HepG2 (cell line): ENCODE data around the gene PDGFRA. TPM values are rescaled to one million over a fixed set of nuclear protein-coding genes. Genes with fewer than 3 reads are reported as not detected.

Source experiments
- ATAC-seq: fragments of 200-7000 bp; cut with Tn5 transposase; 3 replicates; pipeline ENCODE4 v1.9.1; 2020; ENCODE audit warnings: mild to moderate bottlenecking, moderate library complexity
- BruUV-seq: library from RNA; stranded (reverse); fragments of 400-500 nt; replicated peaks from 2 replicates; lab custom pipeline; 2021; lab: Mats Ljungman, UMichigan
- CTCF ChIA-PET: fragments of 300-600 bp; formaldehyde crosslinking; extraction: SDS; loops from one replicate; lab custom pipeline; 2021; ENCODE audit warnings: low total read pairs, inconsistent platforms, low intra/inter-chr PET ratio; lab: Yijun Ruan, JAX
- POLR2A ChIA-PET: fragments of 350-600 bp; sonication (Branson Sonifier 250); formaldehyde crosslinking; loops from one replicate; lab custom pipeline; 2020; ENCODE audit warnings: antibody characterized with exemption, inconsistent platforms; lab: Yijun Ruan, JAX
- DNase-seq: peaks from one replicate; pipeline ENCODE4 v3.0.0-alpha.2; 2015; ENCODE audit warnings: low spot score
- FAIRE-seq: peaks from 3 replicates; lab custom pipeline; 2011; peaks lifted over from hg19 to GRCh38; lab: Jason Lieb, UNC
- H2AFZ ChIP-seq: one replicate; pipeline ENCODE4 v1.6.1; 2011; ENCODE audit warnings: low read length, inconsistent platforms
- H3K27ac ChIP-seq: fragments of 300-600 bp; 3 replicates; pipeline ENCODE4 v1.8.0; 2011; ENCODE audit warnings: mixed run types, mild to moderate bottlenecking, mixed read lengths, low read length, inconsistent platforms; ENCODE audit not compliant: insufficient read depth; ENCODE audit errors: extremely low read length
- H3K27me3 ChIP-seq, 2 experiments: fragments of 200-600 bp in 1 of 2; 2 replicates in 1 of 2; 3 replicates in 1 of 2; pipeline versions ENCODE4 v1.6.0 to v1.8.0; 2011; ENCODE audit warnings: low read length in 2 of 2, mild to moderate bottlenecking in 2 of 2, moderate library complexity in 2 of 2, inconsistent platforms in 1 of 2; ENCODE audit not compliant: insufficient read depth in 2 of 2, control insufficient read depth in 1 of 2
- H3K36me3 ChIP-seq, 2 experiments: fragments of 200-600 bp in 1 of 2; replicated peaks in 1 of 2; 2 replicates in 1 of 2; 3 replicates in 1 of 2; pipeline versions ENCODE4 v1.5.1 to v1.8.0; 2011; ENCODE audit warnings: low read length in 2 of 2, inconsistent platforms in 1 of 2; ENCODE audit not compliant: insufficient read depth in 2 of 2, control insufficient read depth in 1 of 2
- H3K4me1 ChIP-seq: 2 replicates; pipeline ENCODE4 v1.5.1; 2012; ENCODE audit warnings: low read length, inconsistent platforms; ENCODE audit not compliant: insufficient read depth
- H3K4me2 ChIP-seq: 2 replicates; pipeline ENCODE4 v1.6.0; 2011; ENCODE audit warnings: low read depth, low read length, inconsistent platforms
- H3K4me3 ChIP-seq, 3 experiments: fragments of 200-600 bp in 1 of 3; sonication (generic), shearing (Covaris generic) in 1 of 3; replicated peaks in 1 of 3; 2 replicates each; pipeline ENCODE4 v1.5.1; 2011 to 2016; ENCODE audit warnings: low read length in 3 of 3, inconsistent platforms in 2 of 3, low read depth in 2 of 3, mild to moderate bottlenecking in 2 of 3, control low read depth in 1 of 3, mixed read lengths in 1 of 3; ENCODE audit not compliant: insufficient read depth in 1 of 3
- H3K79me2 ChIP-seq: one replicate; pipeline ENCODE4 v1.6.1; 2011; ENCODE audit warnings: low read length, inconsistent platforms; ENCODE audit not compliant: insufficient read depth
- H3K9ac ChIP-seq: 2 replicates; pipeline ENCODE4 v1.6.0; 2011; ENCODE audit warnings: mild to moderate bottlenecking, low read depth, low read length, inconsistent platforms; ENCODE audit not compliant: insufficient read depth
- H3K9me3 ChIP-seq: 2 replicates; pipeline ENCODE4 v1.5.1; 2012; ENCODE audit warnings: mild to moderate bottlenecking, low read length
- H4K20me1 ChIP-seq: 2 replicates; pipeline ENCODE4 v1.6.0; 2011; ENCODE audit warnings: inconsistent platforms, mild to moderate bottlenecking, low read length, moderate library complexity; ENCODE audit not compliant: insufficient read depth
- CREB3 ChIP-seq: sonication (generic); formaldehyde crosslinking; IDR thresholded peaks from 2 replicates; pipeline ENCODE4 v1.5.0; 2020; ENCODE audit warnings: missing genetic modification reagents
- FIP1L1 ChIP-seq: fragments of 200-400 bp; formaldehyde crosslinking; IDR thresholded peaks from 2 replicates; pipeline ENCODE4 v1.6.1; 2018; ENCODE audit warnings: low read depth, mild to moderate bottlenecking, low read length, moderate library complexity, borderline replicate concordance; ENCODE audit not compliant: insufficient read depth
- IRX3 ChIP-seq: sonication (generic); formaldehyde crosslinking; IDR thresholded peaks from 2 replicates; pipeline ENCODE4 v1.8.1; 2023; ENCODE audit warnings: mild to moderate bottlenecking, low read depth, missing genetic modification reagents, borderline replicate concordance
- PBX2 ChIP-seq: IDR thresholded peaks from 2 replicates; pipeline ENCODE4 v1.6.1; 2016; ENCODE audit warnings: control low read depth
- POLR2AphosphoS5 ChIP-seq: IDR thresholded peaks from 2 replicates; pipeline ENCODE4 v1.6.1; 2012; ENCODE audit warnings: low read depth, low read length
- RXRA ChIP-seq: sonication (generic); formaldehyde crosslinking; IDR thresholded peaks from 2 replicates; pipeline ENCODE4 v1.5.1; 2020; ENCODE audit warnings: missing genetic modification reagents
- ZFP62 ChIP-seq: sonication (generic); formaldehyde crosslinking; IDR thresholded peaks from 2 replicates; pipeline ENCODE4 v1.4.0; 2020; ENCODE audit warnings: missing genetic modification reagents
- ZIK1 ChIP-seq: sonication (generic); formaldehyde crosslinking; IDR thresholded peaks from 2 replicates; pipeline ENCODE4 v1.5.0; 2020; ENCODE audit warnings: mild to moderate bottlenecking, low read depth, missing genetic modification reagents, borderline replicate concordance
- ZNF251 ChIP-seq: sonication (generic); formaldehyde crosslinking; IDR thresholded peaks from 2 replicates; pipeline ENCODE4 v1.9.0; 2021; ENCODE audit warnings: mild to moderate bottlenecking, missing genetic modification reagents
- ZNF382 ChIP-seq: sonication (generic); formaldehyde crosslinking; IDR thresholded peaks from 2 replicates; pipeline ENCODE4 v1.5.0; 2020; ENCODE audit warnings: missing genetic modification reagents, mild to moderate bottlenecking, borderline replicate concordance
- ZNF674 ChIP-seq: sonication (generic); formaldehyde crosslinking; IDR thresholded peaks from 2 replicates; pipeline ENCODE4 v1.5.0; 2020; ENCODE audit warnings: low read depth, mild to moderate bottlenecking, missing genetic modification reagents
- WGBS: methylation state at CpG from one replicate; pipeline ENCODE4 v1.1.6; 2017; ENCODE audit warnings: low lambda C conversion rate; 5-methylcytosine and 5-hydroxymethylcytosine counted together
- in situ Hi-C: cut with HindIII; loops from 2 replicates; pipeline ENCODE4 v1.10.0; 2017; ENCODE audit warnings: low pct_unique_long_range_greater_than_20kb; ENCODE audit not compliant: extremely low pct_ligation_motif_present
- intact Hi-C: fragments of 100-400 bp; cut with micrococcal nuclease; formaldehyde crosslinking; loops from one replicate; pipeline ENCODE4 v1.10.0; 2022; ENCODE audit not compliant: unreplicated experiment
- polyA plus RNA-seq, 8 experiments: library from polyadenylated mRNA; depleted of rRNA in 3 of 8; stranded (reverse) in 7 of 8; unstranded in 1 of 8; fragments of >200 nt; fragmentation: Illumina TruSeq in 4 of 8; extraction: Trizol in 4 of 8; gene quantifications; 2 replicates each; pipeline versions ENCODE4 v1.2.1 to v1.2.3, GENCODE V29; 2011 to 2016; ENCODE audit warnings: low read depth in 4 of 8, missing spikeins in 1 of 8, mixed read lengths in 1 of 8; ENCODE audit not compliant: insufficient read depth in 1 of 8
- total RNA-seq, 5 experiments: library from RNA; depleted of rRNA; stranded (reverse); fragments of >200 nt; fragmentation: Illumina TruSeq; extraction: Trizol; gene quantifications; 2 replicates each; pipeline ENCODE4 v1.2.3, GENCODE V29; 2016; ENCODE audit warnings: low read depth in 1 of 5

Gene PDGFRA
- total and polyA plus RNA-seq, 2 of the 13 experiments (the other 11 are each of a cell fraction or from before 2014, with no cell fraction given) = 0.04 TPM; not detected in 1

- Histone ChIP-seq H3K27me3 (no peaks in the 10 kb centered on the region), H3K27ac (no peak overlapping the region), H3K9ac (no peak overlapping the region), H3K4me2 (no peak overlapping the region), H2AFZ (no peak overlapping the region), H3K4me1 (no peaks in the 10 kb centered on the region), H4K20me1 (no peaks in the 10 kb centered on the region), H3K36me3 (no peaks in the 10 kb centered on the region), H3K79me2 (no peaks in the 10 kb centered on the region), H3K9me3 (peaks cover 12% of the 10 kb centered on the region), H3K4me3 (no peak overlapping the region)
- 4% methylated on average over 2 of the region's 2 CpGs for WGBS
- DNase-seq (no peak), FAIRE-seq (no peak), ATAC-seq (no peak)
- TF ChIP-seq ZFP62 (CRISPR knock-in tag) = no peak
- intact Hi-C loops (no loop called here), in situ Hi-C loops (no loop called here)
- no TSS peak for BruUV-seq
- CTCF ChIA-PET = no interaction called here
- POLR2A ChIA-PET = no interaction called here
These were observed 49.1 kb downstream of the PDGFRA start for GRCh38 chr4:54278216-54278615.

GRCh38 chr4:54281054-54281766 is 52.1 kb downstream of the PDGFRA start:
- Histone ChIP-seq H3K36me3 (no peaks in the 10 kb centered on the region), H3K4me1 (no peaks in the 10 kb centered on the region), H3K79me2 (no peaks in the 10 kb centered on the region), H3K9ac (no peak overlapping the region), H3K4me2 (no peak overlapping the region), H3K27me3 (no peaks in the 10 kb centered on the region), H3K4me3 (no peak overlapping the region), H3K9me3 (peaks cover 20% of the 10 kb centered on the region), H4K20me1 (no peaks in the 10 kb centered on the region), H2AFZ (no peak overlapping the region), H3K27ac (no peak overlapping the region)
- 17% methylated on average over 6 of the region's 6 CpGs for WGBS
- in situ Hi-C loops (no loop called here), intact Hi-C loops (no loop called here)
- no TSS peak for BruUV-seq
- ChIA-PET POLR2A (no interaction called here), CTCF (no interaction called here)
- FAIRE-seq = no peak
- no peak for ATAC-seq
- DNase-seq = no peak
- no peak for TF ChIP-seq PBX2
- TF ChIP-seq POLR2AphosphoS5 = no peak
- TF ChIP-seq ZNF674 (CRISPR knock-in tag) = no peak
- TF ChIP-seq FIP1L1 = no peak
- no peak for TF ChIP-seq RXRA (CRISPR knock-in tag)
- no peak for TF ChIP-seq ZNF382 (CRISPR knock-in tag)
- TF ChIP-seq CREB3 (CRISPR knock-in tag) = no peak
- no peak for TF ChIP-seq IRX3 (CRISPR knock-in tag)
- no peak for TF ChIP-seq ZNF251
- no peak for TF ChIP-seq ZIK1
